ENCODE measurements around the gene RREB1. TPM values are rescaled to one million over a fixed set of nuclear protein-coding genes. Genes with fewer than 3 reads are reported as not detected.

The RREB1 gene
- total and polyA plus RNA-seq, 2 experiments from 2014 or later = 6.4 to 12.4 TPM

DNA sequence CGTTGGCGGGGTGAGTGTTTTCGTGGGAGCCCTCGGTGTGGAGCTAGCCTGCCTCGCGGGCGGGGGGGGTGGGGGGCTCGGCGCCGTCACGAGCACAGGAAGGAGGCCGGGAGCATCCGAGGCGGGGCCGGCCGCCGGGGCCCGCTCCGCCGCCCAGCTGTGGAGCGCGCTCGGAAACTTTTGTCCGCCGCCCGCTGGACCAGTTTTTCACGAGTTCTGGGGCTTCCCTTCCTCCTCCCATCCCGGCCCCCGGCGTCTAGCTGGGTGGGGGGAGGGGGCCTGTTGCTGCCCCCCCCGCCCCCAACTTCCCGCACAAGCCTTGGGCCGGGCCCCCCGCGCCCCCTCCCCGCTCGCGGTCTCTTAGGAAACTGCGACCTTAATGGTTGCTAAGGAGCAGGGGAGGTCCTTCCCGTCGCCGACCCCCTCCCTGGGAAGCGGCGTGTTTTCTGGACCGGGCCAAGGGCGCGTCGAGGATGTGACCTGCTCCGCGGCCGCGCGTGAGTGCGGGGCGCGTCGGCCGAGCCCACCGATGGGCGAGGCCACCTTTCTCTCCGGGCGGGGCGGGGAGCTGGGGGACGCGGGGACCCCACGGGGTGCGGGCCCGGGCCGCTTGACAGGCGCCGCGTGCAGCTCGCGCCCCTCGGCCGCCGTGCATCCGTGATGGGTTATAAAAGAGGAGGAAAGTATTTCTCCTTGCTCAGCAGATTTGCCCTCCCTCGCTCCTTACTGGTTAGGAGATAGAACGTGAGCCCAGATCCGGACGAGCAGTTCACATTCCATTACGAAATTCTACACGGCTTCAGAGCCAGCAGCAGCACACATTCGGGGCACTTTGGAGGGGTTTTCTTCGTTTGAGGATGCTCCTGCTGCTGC, 1.4 kb downstream of the RREB1 start:
- peaks cover 9% of the 10 kb centered on the region; the same call in 1 of the 2 replicates for H4K20me1 ChIP-seq (ENCODE audit: insufficient read depth)
- peaks cover 11% of the 10 kb centered on the region for H3F3A ChIP-seq (ENCODE audit: insufficient read depth)
- peak overlapping the region; percentile 88 for H3K4me2 ChIP-seq (ENCODE audit: unreplicated experiment)
- H3K4me3 ChIP-seq = peak overlapping the region; percentile 92
- H3K27me3 ChIP-seq (replicated peaks; ENCODE audit: insufficient read depth) = no peaks in the 10 kb centered on the region
- WGBS, 2 experiments (ENCODE audit: low coverage in 1 of 2, low lambda C conversion rate in 2 of 2, missing lambda C conversion rate in 2 of 2) = 0 to 1% methylated on average over 15 to 59 of the region's 86 CpGs
- H3K9me3 ChIP-seq (ENCODE audit: low read depth) = no peaks in the 10 kb centered on the region
- peak overlapping the region; percentile 91 for H3K9ac ChIP-seq
- H3K9me2 ChIP-seq (ENCODE audit: insufficient read depth) = no peaks in the 10 kb centered on the region
- DNase-seq = peak; percentile 92
- no peak for TF ChIP-seq EZH2phosphoT487 (IDR thresholded peaks at IDR 0.05; ENCODE audit: insufficient read depth, low read depth)
- peak overlapping the region; percentile 81 for H3K27ac ChIP-seq
- H3K4me1 ChIP-seq (ENCODE audit: insufficient read depth) = peaks cover 37% of the 10 kb centered on the region
- H3K36me3 ChIP-seq (ENCODE audit: low read depth) = no peaks in the 10 kb centered on the region
- peak overlapping the region; percentile 90 for H2AFZ ChIP-seq
- in situ Hi-C loops (cut with MboI) = loop anchor here (10.0 kb wide), 1 partner anchor 136 kb away; no protein-coding TSS in a partner anchor
- H3K79me2 ChIP-seq (ENCODE audit: insufficient read depth) = peaks cover 53% of the 10 kb centered on the region

GRCh38 chr6:7110092-7110792, 2.5 kb downstream of the RREB1 start:
- Histone ChIP-seq H3K9me2 (ENCODE audit: insufficient read depth) (no peaks in the 10 kb centered on the region), H3K4me2 (ENCODE audit: unreplicated experiment) (peak overlapping the region; percentile 88), H3K4me1 (ENCODE audit: insufficient read depth) (peaks cover 37% of the 10 kb centered on the region), H3K9ac (peak overlapping the region; percentile 91), H3K9me3 (ENCODE audit: low read depth) (no peaks in the 10 kb centered on the region), H3F3A (ENCODE audit: insufficient read depth) (peaks cover 11% of the 10 kb centered on the region), H3K27me3 (replicated peaks; ENCODE audit: insufficient read depth) (no peaks in the 10 kb centered on the region), H3K36me3 (ENCODE audit: low read depth) (no peaks in the 10 kb centered on the region), H3K27ac (peak overlapping the region; percentile 81), H3K4me3 (peak overlapping the region; percentile 92), H2AFZ (peak overlapping the region; percentile 38; the same call in 1 of the 2 replicates), H4K20me1 (ENCODE audit: insufficient read depth) (peaks cover 9% of the 10 kb centered on the region; the same call in 1 of the 2 replicates), H3K79me2 (ENCODE audit: insufficient read depth) (peaks cover 63% of the 10 kb centered on the region)
- WGBS, 2 experiments (ENCODE audit: low coverage in 1 of 2, low lambda C conversion rate in 2 of 2, missing lambda C conversion rate in 2 of 2) = 58 to 62% methylated on average over 6 of the region's 6 CpGs
- DNase-seq = no peak
- TF ChIP-seq EZH2 (IDR thresholded peaks at IDR 0.05; ENCODE audit: insufficient read depth, poor library complexity, severe bottlenecking) (no peak), EZH2phosphoT487 (IDR thresholded peaks at IDR 0.05; ENCODE audit: insufficient read depth, low read depth) (no peak)
- in situ Hi-C loops (cut with MboI) = no loop called here

GRCh38 chr6:7111095-7111690, 3.4 kb downstream of the RREB1 start:
- TF ChIP-seq EZH2 (IDR thresholded peaks at IDR 0.05; ENCODE audit: insufficient read depth, poor library complexity, severe bottlenecking) = no peak
- TF ChIP-seq EZH2phosphoT487 (IDR thresholded peaks at IDR 0.05; ENCODE audit: insufficient read depth, low read depth) = no peak
- Histone ChIP-seq H4K20me1 (ENCODE audit: insufficient read depth) (peaks cover 9% of the 10 kb centered on the region; the same call in 1 of the 2 replicates), H3K9ac (no peak overlapping the region), H3K4me2 (ENCODE audit: unreplicated experiment) (peak overlapping the region; percentile 88), H3K9me2 (ENCODE audit: insufficient read depth) (no peaks in the 10 kb centered on the region), H3K36me3 (ENCODE audit: low read depth) (no peaks in the 10 kb centered on the region), H3K4me1 (ENCODE audit: insufficient read depth) (peaks cover 45% of the 10 kb centered on the region), H3K4me3 (0 out of 2 replicates have a peak overlapping the region, but pooled peaks have one; percentile 92), H3K27me3 (replicated peaks; ENCODE audit: insufficient read depth) (no peaks in the 10 kb centered on the region), H3K9me3 (ENCODE audit: low read depth) (no peaks in the 10 kb centered on the region), H3F3A (ENCODE audit: insufficient read depth) (peaks cover 16% of the 10 kb centered on the region), H3K79me2 (ENCODE audit: insufficient read depth) (peaks cover 72% of the 10 kb centered on the region), H3K27ac (no peak overlapping the region), H2AFZ (no peak overlapping the region)
- 64 to 71% methylated on average over 4 of the region's 4 CpGs for WGBS, 2 experiments (ENCODE audit: low coverage in 1 of 2, low lambda C conversion rate in 2 of 2, missing lambda C conversion rate in 2 of 2)
- in situ Hi-C loops (cut with MboI) = no loop called here
- DNase-seq = no peak

- H3K4me1 ChIP-seq (ENCODE audit: insufficient read depth) = peaks cover 53% of the 10 kb centered on the region
- H3K36me3 ChIP-seq (ENCODE audit: low read depth) = no peaks in the 10 kb centered on the region
- peak overlapping the region; percentile 76 for H3K4me2 ChIP-seq (ENCODE audit: unreplicated experiment)
- no peak overlapping the region for H2AFZ ChIP-seq
- peak overlapping the region; percentile 32 for H3K9ac ChIP-seq
- peaks cover 26% of the 10 kb centered on the region for H3F3A ChIP-seq (ENCODE audit: insufficient read depth)
- H3K27ac ChIP-seq = 0 out of 2 replicates have a peak overlapping the region, but pooled peaks have one; percentile 5
- in situ Hi-C loops (cut with MboI) = no loop called here
- DNase-seq = no peak
- no peaks in the 10 kb centered on the region for H3K9me2 ChIP-seq (ENCODE audit: insufficient read depth)
- H3K79me2 ChIP-seq (ENCODE audit: insufficient read depth) = peaks cover 82% of the 10 kb centered on the region
- H4K20me1 ChIP-seq (ENCODE audit: insufficient read depth) = peaks cover 9% of the 10 kb centered on the region; the same call in 1 of the 2 replicates
- TF ChIP-seq EZH2phosphoT487 (IDR thresholded peaks at IDR 0.05; ENCODE audit: insufficient read depth, low read depth) (no peak), EZH2 (IDR thresholded peaks at IDR 0.05; ENCODE audit: insufficient read depth, poor library complexity, severe bottlenecking) (no peak)
- peak overlapping the region; percentile 53 for H3K4me3 ChIP-seq
- H3K9me3 ChIP-seq (ENCODE audit: low read depth) = no peaks in the 10 kb centered on the region
- H3K27me3 ChIP-seq (replicated peaks; ENCODE audit: insufficient read depth) = no peaks in the 10 kb centered on the region
Measured at GRCh38 chr6:7112171-7112570, 4.4 kb downstream of the RREB1 start.
